HG03060 (cell line): ENCODE results near the gene MDFI.

Source experiments
- ATAC-seq: cut with Tn5 transposase; IDR thresholded peaks from one replicate; pipeline ENCODE4 v1.9.1; 2021; ENCODE audit warnings: low read depth, moderate number of reproducible peaks; ENCODE audit not compliant: unreplicated experiment

MDFI gene, protein sequence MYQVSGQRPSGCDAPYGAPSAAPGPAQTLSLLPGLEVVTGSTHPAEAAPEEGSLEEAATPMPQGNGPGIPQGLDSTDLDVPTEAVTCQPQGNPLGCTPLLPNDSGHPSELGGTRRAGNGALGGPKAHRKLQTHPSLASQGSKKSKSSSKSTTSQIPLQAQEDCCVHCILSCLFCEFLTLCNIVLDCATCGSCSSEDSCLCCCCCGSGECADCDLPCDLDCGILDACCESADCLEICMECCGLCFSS

DNA sequence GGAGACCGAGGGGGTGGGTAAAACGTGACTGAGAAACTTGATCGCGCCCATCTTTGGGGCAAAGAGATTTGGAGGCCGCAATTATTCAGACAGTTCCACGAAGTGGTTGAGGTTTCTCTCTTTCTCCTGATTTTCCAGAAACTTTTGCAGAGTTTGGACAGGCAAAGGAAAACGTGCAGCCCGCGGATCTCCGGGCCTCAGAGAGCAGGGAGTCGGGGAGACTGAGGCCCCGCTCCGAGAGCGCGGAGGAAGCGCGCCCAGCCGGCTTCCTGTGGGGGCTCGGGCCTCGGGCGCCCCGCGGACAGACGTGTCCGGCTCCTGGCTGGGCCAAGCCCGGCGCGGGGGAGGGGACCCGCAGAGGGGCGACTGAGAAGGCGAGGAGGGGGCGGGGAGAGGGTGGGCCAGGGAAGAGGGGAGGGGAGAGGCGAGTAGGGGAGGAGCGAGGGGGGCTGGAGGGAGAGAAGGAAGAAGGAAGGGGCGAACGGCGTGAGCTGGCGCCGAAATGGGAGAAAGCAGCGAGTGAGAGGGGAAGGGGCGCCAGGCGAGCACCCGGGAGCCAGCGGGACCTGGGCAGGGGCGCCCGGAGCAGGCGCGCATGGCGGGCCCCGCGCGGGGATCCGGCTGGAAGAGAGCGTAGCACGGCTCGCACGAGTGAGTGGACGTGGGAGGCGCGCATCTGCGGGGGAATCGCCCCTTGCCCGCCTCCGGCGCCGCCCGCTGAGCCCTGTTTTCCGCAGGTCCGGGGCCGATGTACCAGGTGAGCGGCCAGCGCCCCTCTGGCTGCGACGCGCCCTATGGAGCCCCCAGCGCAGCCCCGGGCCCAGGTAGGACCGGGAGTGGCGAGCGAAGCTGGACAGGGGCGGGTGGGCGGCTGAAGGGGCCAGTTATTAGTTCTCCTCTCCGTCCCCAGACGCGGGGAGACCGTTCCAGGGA is at the start of gene MDFI:
Gene MDFI, plus strand, starts transcription at position 467 of the 933 bp plus-strand sequence. Its CDS starts 282 bp downstream, at position 749.
- no peak for ATAC-seq

DNA sequence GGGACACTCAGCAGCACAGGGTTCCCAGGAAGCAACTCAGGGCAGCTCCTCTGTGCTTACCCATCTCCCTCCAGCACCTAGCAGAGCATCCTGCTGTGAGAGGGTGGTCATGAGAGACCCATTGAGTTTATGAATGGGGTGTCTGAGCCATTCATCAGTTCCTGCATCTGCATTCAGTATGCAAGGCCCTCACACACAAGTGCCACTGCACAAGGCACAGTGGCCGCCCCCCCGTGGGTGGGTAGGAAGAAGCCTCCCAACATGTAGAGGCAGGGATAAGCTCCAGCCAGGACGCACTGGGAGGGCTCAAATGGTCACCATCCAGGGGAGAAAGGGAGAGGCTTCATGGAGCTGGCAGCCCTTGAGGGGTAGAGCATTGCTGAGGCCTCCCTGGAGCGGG is 49.0 kb upstream of the MDFI start:
- no peak for ATAC-seq

DNA sequence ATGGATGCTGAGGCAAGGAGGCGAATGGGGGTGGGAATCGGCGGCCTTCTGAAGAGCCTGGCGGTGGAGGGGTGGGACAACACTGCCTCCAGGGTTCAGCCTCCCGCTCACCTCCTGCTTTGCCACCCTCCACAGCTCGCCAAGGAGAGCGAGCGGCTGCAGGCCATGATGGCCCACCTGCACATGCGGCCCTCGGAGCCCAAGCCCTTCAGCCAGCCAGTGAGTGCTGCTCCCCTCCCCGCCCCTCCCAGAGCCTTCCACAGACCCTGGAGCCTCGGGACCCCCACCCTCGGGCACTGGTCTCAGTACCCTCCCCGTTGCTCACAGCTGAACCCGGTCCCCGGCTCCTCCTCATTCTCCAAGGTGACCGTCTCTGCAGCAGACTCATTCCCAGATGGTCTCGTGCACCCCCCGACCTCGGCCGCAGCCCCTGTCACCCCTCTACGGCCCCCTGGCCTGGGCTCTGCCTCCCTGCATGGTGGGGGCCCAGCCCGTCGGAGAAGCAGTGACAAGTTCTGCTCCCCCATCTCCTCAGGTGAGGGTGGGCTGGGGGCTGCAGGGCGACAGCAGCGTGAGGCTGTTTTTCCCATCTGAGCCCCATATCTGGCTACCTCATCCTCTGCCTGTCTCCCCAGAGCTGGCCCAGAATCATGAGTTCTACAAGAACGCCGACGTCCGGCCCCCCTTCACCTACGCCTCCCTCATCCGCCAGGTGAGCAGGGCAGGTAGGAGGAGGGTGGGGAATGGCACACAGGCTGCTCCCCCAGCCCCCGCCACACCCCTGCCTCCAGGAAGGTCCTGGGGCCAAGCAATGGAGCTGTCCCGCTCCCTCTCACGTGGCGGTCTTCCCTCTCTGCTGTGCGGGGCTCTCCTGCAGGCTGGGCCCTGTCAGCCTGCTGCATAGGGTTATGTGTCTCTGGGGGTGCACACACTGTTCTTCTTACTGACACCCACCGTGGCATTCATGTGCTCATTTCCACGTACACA is 48.3 kb upstream of the MDFI start:
- no peak for ATAC-seq

DNA sequence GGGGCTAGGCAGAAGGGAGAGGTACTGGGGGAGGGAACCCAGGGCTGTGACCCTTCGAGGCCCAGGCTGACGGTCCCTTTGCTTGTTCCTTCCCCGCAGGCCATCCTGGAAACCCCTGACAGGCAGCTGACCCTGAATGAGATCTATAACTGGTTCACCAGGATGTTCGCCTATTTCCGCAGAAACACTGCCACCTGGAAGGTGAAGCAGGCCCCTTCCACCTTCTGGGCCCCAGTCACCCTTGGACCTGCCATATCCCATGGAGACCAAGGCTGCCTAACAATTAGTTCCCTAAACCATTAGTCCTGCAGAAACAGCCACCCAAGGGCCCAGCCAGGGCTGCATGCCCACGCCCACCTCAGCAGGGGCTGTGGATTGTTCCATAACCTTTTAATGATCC is 47.1 kb upstream of the MDFI start:
- ATAC-seq: no peak

DNA sequence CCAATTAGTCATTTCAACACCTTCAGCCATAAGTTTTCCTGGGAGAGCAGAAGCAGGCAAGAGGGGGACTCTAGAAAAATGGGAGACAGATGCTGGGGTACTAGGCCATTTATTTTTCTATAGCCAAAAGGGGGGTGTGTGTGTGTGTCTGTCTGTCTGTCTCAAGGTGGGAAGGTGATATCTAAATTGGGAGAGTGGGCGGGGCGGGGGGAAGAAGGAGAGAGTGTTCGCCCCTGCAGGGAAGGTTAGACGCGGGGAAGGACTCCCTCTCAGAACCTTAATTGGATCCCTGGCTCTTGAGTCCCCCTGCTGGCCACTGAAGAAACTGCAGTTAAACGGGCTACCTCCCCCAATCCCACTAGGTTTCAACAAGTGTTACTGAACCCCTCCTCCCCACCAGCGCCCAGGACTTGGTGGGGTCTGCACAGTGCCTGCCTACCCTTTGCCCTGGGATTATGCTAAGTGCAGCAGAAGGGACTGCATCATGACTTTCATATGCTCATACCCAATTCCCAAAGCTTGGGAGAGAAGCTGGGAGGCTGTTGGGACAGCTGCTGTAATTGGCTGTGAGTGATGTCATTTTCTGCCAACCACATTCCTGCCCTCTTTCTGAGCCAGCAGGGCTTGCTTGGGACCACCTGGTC is 46.3 kb upstream of the MDFI start:
- ATAC-seq: no peak

DNA sequence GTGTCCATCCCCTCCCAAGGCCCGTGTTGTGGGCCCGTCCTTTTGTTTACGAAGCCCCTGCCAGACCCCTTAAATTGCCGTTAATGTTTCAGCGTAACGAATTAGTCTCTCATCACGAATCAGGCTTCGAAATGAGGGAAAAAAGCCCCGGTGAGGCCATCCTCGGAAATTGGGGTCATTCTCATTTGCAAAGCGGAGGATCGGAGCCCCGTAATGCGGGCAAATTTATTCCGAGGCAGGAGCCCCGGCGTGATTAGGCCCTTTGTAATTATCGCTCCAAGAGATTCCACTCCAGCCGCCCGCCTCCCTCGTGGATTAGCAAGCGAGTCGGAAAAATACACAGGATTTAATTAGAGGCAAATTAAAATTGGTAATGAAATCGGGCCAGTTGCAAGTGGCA is 44.9 kb upstream of the MDFI start:
- no peak for ATAC-seq

DNA sequence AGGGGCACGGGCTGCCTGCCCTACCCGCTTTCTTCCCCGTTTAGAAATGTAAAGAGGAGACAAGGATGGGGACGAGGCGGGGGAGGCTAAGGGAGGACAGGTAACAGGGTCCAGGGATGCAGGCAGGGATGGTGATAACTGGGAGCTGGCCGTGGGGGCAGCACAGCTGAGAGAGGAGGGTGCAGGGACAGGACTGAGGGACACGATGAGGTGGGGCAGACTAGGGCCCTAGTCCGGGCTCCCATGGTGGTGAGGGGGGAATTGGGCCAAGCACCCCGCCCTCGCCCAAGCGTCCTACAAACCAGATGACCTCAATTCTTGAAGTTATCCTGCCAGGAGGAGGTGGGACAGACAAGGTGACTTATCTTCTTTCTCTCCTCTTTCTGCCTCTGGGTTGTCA is 44.4 kb upstream of the MDFI start:
- ATAC-seq: no peak

DNA sequence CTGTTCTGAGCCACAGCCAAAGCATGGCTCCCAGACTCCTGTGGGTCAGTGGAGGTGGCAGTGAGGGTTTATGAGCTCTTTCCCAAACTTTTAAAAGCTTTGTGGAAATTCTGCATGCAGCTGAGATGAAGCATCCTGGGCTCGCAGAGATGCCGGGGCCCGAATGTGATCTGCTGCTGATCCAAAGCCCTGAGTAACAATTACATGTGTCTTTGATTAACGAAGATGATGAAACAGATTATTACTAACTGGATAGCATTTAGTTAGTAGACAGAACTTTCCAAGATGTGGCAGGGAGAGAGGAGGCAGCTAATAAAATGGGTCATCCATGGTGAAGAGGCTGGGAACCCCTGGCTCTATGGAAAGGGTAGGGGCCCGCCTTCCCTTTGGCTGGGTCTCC is 43.9 kb upstream of the MDFI start:
- ATAC-seq: no peak

DNA sequence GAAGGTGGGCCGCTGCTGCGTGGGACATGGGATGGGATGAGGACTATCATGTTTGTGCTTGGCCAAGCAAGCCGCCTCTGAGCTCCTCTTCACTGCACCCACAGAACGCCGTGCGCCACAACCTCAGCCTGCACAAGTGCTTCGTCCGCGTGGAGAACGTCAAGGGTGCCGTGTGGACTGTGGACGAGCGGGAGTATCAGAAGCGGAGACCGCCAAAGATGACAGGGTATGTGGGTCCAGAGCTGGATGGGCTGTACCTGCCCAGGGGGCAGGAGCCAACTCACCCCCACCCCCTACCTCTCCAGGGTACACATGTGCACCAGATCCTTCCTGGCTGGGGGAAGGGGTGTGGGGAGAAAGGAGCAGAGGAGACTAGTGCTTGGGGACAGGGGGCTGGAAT is 43.5 kb upstream of the MDFI start:
- no peak for ATAC-seq

DNA sequence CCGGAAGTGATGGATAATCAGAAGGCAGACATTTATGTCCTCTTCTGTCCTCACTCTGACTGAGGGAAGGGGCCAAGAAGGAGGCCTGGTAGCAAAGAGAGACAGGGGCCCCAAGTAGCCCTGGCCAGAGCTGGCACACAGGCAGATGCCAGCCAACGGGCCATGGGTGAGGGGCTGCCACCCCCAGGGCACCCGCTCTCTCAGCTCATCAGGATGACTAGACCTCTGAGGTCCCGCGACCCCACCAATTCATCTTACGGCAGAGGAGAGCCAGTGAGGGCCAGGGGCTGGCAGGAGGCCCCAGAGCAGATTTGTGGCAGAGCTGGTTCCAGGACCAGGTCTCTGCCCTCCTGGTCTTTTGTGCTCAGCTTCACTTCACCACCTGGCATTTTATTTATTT is 43.1 kb upstream of the MDFI start:
- ATAC-seq: no peak

DNA sequence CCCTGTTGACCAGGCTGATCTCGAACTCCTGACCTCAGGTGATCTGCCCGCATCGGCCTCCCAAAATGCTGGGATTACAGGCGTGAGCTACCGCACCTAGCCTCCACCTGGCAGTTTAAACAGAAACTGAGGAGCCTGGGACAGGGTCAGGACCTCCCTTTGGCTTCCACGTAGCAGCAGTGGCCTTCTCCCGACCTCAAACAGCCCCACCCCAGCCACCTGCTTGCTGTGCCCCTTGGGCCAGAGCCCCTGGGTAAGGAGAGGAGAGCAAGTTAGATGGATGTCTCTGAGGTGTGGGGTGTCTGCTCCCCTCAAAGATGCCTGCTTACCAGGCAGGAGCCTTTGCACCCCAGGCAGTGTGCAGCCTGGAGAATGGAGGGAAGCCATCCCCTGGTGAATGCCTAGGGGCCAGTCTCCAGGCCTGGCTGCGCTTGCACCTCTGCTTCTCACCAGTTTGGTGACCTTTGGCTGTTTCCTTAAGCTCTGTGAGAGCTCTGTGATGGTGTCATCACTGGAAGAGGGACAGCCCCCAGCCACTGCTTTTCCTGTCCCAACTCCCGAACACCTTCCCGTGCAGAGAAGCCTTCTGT is 42.1 kb upstream of the MDFI start:
- no peak for ATAC-seq

DNA sequence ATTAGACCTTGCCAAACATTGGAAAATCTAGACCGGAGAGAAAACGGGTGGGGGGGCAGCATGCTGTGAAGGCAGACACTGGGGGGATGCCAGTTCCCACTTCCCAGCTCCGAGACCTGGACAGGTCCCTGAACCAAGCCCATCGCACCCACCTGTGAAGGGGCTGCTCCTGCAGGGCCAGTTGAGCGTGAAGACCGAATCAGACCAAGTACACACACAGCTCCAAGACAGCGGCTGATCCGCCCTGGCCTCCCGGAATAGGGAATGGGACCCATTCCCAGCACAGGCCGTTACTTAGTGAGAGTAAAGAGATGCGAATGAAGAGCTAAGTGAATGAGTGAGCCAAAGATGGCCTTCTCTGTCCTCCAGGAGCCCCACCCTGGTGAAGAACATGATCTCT is 41.5 kb upstream of the MDFI start:
- no peak for ATAC-seq

DNA sequence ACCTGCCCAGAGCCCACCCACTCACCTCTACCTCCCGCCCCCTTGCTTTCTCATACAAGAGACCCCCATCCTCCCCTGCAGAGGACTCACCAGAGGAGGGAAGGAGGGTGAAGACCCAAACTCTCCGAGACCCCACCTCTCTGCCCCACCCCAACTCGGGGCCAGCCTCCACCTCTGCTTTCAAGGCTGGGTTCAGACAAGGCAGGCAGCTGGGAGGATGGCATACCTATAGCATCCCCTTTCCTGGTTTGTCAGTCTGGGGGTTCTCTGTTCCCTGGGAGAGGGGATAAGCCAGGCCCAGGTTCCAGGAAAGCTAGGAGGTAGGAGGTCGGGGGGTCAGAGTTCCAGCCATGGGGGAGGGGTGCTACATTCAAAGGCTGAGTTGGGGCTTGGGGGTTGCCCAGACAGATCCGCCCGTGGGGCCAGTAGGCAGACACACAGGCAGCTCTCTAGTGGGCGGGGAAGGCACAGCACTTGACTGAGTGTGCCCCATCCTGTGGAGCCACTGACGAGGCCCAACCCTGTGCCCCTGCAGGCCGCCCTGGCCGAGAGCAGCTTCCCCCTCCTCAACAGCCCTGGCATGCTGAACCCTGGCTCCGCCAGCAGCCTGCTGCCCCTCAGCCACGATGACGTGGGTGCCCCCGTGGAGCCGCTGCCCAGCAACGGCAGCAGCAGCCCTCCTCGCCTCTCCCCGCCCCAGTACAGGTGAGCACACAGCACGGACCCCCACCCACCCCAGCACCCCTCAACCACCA is 40.8 kb upstream of the MDFI start:
- no peak for ATAC-seq

DNA sequence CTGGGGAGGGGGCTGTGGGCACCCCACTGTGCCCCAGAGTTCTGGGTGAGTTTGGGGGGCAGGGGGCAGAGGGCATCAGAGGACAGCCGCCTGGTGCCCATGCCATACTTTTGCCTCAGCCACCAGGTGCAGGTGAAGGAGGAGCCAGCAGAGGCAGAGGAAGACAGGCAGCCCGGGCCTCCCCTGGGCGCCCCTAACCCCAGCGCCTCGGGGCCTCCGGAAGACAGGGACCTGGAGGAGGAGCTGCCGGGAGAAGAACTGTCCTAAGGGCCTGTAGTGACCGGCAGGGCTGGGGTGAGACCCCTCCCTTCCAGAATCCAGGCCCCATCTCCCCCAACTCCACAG is 39.6 kb upstream of the MDFI start:
- no peak for ATAC-seq

DNA sequence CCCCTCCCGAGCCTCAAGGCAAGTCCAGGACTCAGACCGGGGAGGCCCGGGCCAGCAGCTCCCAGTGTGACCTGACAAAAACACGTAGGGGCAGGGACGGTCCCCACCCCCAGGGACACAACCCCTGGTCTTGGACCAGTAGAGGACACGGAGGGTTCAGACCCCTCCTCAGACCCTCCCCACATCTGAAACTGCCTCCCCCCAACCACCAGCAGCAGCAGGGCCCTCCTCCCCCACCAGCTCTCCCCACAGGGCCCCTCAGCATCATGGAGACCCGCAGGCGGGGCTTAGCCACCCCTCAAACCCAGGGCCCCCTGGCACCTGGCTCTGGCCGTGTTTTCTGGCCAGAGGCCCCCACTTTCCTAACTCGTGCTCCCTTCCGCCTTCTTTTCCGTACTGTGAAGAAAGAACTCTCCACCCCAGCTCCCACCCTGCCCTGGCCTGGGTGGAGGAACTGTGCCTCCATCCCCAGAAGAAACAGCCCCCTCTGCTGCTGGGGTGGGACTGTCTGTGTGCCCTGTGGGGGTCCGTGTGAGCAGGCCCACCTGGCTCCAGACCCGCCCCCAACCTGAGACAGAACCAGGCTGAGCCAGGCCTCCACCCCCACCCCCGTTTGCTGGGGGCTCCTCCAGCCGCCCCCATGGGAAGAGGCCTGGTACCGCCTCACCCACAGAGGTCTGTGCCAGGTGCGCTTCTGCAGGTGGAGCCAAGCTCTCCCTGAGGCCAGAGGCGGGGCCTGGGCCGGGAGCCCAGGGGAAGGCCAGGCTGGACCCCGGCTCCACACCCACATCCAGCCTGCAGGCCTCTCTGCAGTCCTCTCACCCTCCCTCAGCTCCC is 39.0 kb upstream of the MDFI start:
- ATAC-seq: no peak

DNA sequence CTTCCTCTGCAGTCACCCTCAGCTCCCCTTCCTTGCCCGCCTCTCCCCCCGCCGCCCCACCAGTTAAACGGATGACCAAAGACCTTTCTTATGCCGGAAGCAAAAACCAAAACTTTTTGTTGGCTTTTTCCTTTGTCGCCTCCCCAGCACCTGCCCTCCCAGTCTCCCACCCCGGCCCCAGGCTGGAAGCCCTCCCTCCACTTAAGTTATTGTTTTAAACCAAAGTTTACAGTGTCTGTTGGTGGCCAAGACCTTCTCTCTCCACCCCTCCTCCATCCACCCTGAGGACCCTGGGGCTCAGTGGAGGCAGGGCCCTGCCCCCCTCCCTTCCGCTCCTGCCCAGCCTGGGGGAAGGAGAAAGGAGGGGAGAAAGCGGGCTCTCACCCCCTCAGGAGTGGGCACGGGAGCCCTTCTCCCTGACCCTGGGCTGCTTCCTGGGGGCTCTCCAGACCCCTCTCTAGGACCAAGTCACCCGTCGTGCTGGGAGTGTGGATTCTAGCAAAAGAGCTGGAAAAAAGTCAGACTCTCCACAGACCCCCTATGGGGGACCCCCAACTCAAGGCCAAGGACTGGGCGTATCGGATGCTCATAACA is 38.3 kb upstream of the MDFI start:
- ATAC-seq: no peak

DNA sequence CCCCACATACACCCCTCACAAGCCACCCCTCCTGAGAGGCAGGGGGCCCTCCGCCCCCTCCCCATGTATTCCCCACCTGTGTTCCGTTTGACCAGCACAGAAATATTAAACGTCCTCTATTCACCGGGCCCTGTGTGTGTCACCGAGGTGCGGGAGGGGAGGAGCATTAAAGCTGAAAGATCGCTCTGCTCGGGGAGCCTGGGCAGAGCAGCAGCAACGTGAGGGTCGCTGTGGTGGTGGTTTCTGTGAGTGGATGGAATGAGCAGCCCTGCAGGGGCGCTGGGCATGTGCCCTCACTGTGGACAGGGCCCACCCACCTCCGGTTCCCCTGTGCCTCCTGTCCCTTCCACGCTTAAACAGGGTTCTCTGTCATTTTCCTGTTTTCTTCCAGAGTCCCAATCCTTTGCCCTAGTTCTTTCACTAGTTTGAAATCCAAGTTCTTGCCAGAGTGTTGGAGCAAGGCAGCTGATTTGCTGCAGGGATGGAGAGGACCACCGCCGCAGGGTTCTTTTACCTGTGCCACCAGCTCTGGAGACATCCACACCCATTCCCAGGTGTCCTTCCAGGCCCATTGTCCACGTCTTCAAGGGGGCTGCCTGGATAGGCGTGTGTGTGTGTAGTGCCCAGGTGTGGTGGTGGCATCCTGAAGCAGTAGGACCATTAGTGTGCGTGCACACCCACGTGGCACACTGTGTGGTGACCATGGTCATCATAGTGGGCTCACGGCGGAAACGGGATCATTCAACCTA is 37.6 kb upstream of the MDFI start:
- no peak for ATAC-seq

DNA sequence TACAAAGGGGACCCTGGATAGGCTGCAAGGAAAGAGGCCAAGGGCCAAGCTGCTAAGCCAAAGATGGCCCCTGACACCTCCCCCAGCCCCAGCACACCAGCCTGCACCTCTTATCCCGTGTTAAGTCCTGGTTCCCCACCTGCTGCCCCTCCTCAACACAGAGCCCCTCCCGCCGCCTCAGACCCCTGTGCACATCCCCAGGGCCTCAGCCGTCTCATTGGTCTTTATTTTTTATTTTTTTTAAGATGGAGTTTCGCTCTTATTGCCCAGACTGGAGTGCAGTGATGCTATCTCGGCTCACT is 37.1 kb upstream of the MDFI start:
- no peak for ATAC-seq
